Measurements from ENCODE around the gene SLC2A9. TPM values are rescaled to one million over a fixed set of nuclear protein-coding genes. Genes with fewer than 3 reads are reported as not detected.

SLC2A9 gene
- total and polyA plus RNA-seq, 8 donors, result 0.61 to 35.3 (median 2.7) TPM

DNA sequence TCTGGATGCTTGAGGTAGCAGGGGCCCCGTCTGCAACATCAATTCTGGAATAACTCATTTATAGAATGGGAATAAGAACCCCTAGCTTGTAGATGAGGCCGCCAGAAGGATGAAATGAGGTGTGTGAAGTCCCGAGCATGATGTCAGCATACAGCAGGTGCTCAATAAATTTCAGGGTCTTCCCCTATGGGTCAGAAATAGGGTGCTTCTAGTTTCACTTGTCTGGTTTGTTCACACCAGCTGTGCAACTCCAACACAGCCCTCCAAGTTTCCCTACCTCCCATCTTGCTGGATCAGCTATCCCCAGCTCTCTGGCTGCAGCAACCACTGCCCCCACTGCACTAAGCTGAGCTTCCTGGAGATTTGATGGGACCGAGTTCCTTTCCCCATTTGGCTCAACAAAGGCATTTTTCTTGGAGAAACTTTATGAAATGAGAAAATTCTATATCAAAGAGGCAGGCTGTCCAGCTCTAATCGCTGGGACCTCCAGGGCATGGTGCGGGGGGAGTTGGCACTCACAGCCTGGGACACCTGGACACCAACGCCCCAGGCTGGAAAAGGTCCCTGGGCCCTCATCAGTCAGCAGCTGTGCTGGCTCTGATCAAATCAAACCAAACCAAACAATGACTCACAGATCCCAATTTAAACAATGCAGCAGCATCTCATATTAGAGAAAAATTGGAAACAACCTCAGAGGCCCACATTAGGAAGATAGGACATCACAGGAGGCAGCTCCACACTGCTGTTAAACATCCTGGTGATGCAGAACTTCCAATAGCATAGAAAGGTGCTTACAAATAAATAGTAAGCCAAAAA is 13.3 kb downstream of the SLC2A9 start:
- Histone ChIP-seq H3K36me3 (no peaks in the 10 kb centered on the region), H3K4me3 (no peak overlapping the region), H3K9me3 (no peaks in the 10 kb centered on the region), H3K4me1 (peaks cover 27 to 39% (median 34%) of the 10 kb centered on the region in 4 donors), H3K27me3 (no peaks in the 10 kb centered on the region), H3K27ac (peak overlapping the region in 3 of 5 donors; percentile 82 to 86 (median 86))
- TF ChIP-seq POLR2A (IDR thresholded peaks at IDR 0.05), result no peak
- peak in 1 of 3 donors; percentile 29 for TF ChIP-seq POLR2AphosphoS5 (IDR thresholded peaks at IDR 0.05)
- 44 to 58% (median 55%) methylated on average over 7 of the region's 7 CpGs for WGBS, 5 donors
- DNase-seq, result peak in 1 of 2 donors; percentile 69
- intact Hi-C loops (cut with DNase I; ENCODE audit: low total_unique reads), result no loop called here

DNA sequence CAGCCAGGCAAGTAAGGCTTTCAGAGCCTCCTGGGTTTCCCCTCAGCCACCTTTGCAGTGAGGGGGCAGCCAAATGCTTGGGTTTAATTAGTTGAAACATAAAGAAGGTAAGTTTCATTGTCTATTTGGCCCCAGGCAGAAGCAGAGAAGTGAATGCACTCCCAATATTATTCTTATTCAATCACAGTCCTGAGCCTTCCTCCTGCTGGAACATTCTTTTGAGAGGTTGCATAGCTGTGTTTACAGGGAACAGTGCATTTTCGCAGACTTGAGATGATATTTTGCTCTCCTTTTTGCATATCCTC is 13.9 kb downstream of the SLC2A9 start:
- WGBS, 5 donors, result 67 to 90% (median 79%) methylated on average over 1 of the region's 1 CpG
- Histone ChIP-seq H3K4me1 (peaks cover 27 to 45% (median 40%) of the 10 kb centered on the region in 4 donors), H3K36me3 (no peaks in the 10 kb centered on the region), H3K4me3 (no peak overlapping the region), H3K27me3 (no peaks in the 10 kb centered on the region), H3K27ac (peak overlapping the region; percentile 76 to 90 (median 86)), H3K9me3 (no peaks in the 10 kb centered on the region)
- DNase-seq, result no peak
- intact Hi-C loops (cut with DNase I; ENCODE audit: low total_unique reads), result no loop called here
- TF ChIP-seq, protein P1, sequence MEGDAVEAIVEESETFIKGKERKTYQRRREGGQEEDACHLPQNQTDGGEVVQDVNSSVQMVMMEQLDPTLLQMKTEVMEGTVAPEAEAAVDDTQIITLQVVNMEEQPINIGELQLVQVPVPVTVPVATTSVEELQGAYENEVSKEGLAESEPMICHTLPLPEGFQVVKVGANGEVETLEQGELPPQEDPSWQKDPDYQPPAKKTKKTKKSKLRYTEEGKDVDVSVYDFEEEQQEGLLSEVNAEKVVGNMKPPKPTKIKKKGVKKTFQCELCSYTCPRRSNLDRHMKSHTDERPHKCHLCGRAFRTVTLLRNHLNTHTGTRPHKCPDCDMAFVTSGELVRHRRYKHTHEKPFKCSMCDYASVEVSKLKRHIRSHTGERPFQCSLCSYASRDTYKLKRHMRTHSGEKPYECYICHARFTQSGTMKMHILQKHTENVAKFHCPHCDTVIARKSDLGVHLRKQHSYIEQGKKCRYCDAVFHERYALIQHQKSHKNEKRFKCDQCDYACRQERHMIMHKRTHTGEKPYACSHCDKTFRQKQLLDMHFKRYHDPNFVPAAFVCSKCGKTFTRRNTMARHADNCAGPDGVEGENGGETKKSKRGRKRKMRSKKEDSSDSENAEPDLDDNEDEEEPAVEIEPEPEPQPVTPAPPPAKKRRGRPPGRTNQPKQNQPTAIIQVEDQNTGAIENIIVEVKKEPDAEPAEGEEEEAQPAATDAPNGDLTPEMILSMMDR (IDR thresholded peaks at IDR 0.05), result no peak
- TF ChIP-seq POLR2AphosphoS5 (IDR thresholded peaks at IDR 0.05), result no peak
- TF ChIP-seq POLR2A (IDR thresholded peaks at IDR 0.05), result no peak
- no peak for TF ChIP-seq EP300 (IDR thresholded peaks at IDR 0.05)

DNA sequence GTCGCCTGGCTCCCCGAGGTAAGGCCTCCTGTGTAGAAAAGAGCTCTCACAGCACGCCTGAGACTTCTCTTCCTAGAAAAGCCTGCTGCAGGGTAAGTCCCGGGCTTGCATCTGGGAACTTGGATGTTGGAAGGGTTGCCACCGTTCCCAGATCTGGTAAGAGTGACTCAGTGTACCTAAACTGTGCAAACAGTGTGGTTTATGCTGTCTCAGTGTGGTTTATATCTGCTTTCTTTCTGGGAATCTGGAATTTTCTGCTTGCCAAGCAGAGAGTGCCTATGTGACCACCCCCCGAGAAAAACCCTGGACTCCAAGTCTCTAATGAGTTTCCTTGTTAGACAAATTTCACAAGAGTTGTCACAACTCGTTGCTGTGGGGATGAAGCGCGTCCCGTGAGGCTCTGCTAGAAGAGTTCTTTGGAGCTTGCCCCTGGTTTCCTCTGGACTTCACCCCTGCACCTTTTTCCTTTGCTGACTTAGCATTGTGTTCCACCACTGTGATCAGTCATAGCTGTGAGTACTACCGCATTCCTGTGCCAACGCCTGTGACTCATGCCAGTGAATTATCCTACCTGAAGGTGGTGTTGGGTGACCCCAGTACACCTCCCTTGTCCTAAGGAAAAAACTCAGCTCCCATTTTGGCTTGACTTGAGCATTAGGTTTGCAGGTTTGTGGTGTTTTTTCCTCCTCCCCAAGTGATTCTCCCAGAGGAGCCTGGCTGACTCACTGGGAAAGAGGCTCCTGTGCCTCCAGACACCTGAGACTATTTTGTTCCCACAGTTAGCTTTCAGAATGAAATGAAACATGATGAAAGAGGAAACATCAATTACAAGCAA is 14.5 kb downstream of the SLC2A9 start:
- peaks cover 27 to 51% (median 42%) of the 10 kb centered on the region in 4 donors for H3K4me1 ChIP-seq
- peak; percentile 77 to 88 for DNase-seq
- no peaks in the 10 kb centered on the region for H3K9me3 ChIP-seq
- H3K27ac ChIP-seq, result peak overlapping the region; percentile 76 to 90 (median 86)
- 25 to 45% (median 30%) methylated on average over 12 of the region's 12 CpGs for WGBS, 5 donors
- H3K4me3 ChIP-seq, result no peak overlapping the region
- H3K27me3 ChIP-seq, result no peaks in the 10 kb centered on the region
- TF ChIP-seq, protein P1 (IDR thresholded peaks at IDR 0.05), result no peak
- TF ChIP-seq POLR2AphosphoS5 (IDR thresholded peaks at IDR 0.05) (peak in 1 of 3 donors; percentile 69), POLR2A (IDR thresholded peaks at IDR 0.05) (no peak)
- no peaks in the 10 kb centered on the region for H3K36me3 ChIP-seq
- intact Hi-C loops (cut with DNase I; ENCODE audit: low total_unique reads), result no loop called here

DNA sequence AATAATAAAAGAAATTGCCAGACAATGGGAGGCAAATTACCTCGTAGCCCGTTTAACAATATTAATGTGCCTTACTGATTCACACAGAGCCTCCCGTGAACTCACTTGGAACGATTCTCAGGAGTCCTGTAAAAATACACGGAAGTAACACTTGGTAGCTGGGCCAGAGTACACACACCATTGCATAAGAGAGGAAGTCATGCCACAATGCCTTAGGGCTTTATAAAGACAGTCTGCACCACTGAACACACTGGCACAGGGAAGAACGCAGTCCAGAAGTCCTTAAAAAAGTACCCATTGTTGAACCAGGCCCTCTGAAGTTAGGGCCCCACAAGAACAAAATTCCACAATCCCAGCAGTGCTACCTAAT is 15.1 kb downstream of the SLC2A9 start:
- Histone ChIP-seq H3K4me1 (peaks cover 27 to 52% (median 43%) of the 10 kb centered on the region in 4 donors), H3K27me3 (no peaks in the 10 kb centered on the region), H3K4me3 (no peak overlapping the region), H3K9me3 (no peaks in the 10 kb centered on the region), H3K27ac (peak overlapping the region; percentile 76 to 90 (median 86)), H3K36me3 (no peaks in the 10 kb centered on the region)
- intact Hi-C loops (cut with DNase I; ENCODE audit: low total_unique reads), result no loop called here
- no peak for TF ChIP-seq POLR2A (IDR thresholded peaks at IDR 0.05)
- TF ChIP-seq POLR2AphosphoS5 (IDR thresholded peaks at IDR 0.05), result peak; percentile 47 to 91 (median 76)
- TF ChIP-seq, protein P1 (IDR thresholded peaks at IDR 0.05), result no peak
- no peak for TF ChIP-seq EP300 (IDR thresholded peaks at IDR 0.05)
- WGBS, 5 donors, result 11 to 24% (median 13%) methylated on average over 6 of the region's 6 CpGs
- peak; percentile 71 to 82 for DNase-seq

All from stomach (tissue), 9 donors.